Activated CD8-positive, alpha-beta memory T cell treated with anti-CD3 and anti-CD28 coated beads, Interleukin-2, amount 50 U/mL, for 24 hours (primary cell): ENCODE data around the gene RELB.

Experiments
- DNase-seq: peaks from one replicate; pipeline ENCODE4 v3.0.0-alpha.2; 2020; ENCODE audit errors: extremely low read depth

RELB gene

GRCh38 chr19:45079911-45080370 lies 78.7 kb downstream of the RELB start:
- no peak for DNase-seq

DNA sequence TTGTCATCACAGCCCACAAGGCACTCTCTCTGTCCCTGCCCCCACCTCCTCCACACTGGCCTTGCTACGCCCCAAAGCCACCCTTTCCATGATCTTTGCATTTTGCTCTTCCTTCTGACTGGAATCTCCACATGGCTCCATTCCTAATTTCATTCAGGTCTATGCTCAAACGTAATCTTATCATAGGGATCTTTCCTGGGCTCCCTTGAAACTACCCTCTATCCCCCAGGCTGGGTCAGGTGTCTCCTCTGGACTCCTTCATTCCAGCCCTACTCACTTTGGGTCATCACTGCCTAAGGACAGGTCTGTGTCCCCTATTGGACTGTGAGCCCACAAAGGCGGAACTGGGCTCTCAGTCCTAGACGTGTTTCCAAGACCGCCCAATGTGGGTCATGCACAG lies 80.9 kb downstream of the RELB start:
- no peak for DNase-seq

GRCh38 chr19:45086480-45086879 lies 85.2 kb downstream of the RELB start:
- no peak for DNase-seq

GRCh38 chr19:45087531-45087930 lies 86.3 kb downstream of the RELB start:
- no peak for DNase-seq
